ENCODE data around the gene PRKCA.

- TF ChIP-seq CTCF (IDR thresholded peaks at IDR 0.05) (no peak), POLR2A (IDR thresholded peaks at IDR 0.05; ENCODE audit: low read depth) (no peak)
These were observed 218.6 kb downstream of the PRKCA start for GRCh38 chr17:66520999-66521398.
